ENCODE measurements around the gene PSENEN. TPM values are rescaled to one million over a fixed set of nuclear protein-coding genes. Genes with fewer than 3 reads are reported as not detected.

PSENEN gene
- total and polyA plus RNA-seq, 9 of the 15 experiments (the other 6 are each of a cell fraction or from before 2014, with no cell fraction given): 34.5 to 299 (median 61.1) TPM

DNA sequence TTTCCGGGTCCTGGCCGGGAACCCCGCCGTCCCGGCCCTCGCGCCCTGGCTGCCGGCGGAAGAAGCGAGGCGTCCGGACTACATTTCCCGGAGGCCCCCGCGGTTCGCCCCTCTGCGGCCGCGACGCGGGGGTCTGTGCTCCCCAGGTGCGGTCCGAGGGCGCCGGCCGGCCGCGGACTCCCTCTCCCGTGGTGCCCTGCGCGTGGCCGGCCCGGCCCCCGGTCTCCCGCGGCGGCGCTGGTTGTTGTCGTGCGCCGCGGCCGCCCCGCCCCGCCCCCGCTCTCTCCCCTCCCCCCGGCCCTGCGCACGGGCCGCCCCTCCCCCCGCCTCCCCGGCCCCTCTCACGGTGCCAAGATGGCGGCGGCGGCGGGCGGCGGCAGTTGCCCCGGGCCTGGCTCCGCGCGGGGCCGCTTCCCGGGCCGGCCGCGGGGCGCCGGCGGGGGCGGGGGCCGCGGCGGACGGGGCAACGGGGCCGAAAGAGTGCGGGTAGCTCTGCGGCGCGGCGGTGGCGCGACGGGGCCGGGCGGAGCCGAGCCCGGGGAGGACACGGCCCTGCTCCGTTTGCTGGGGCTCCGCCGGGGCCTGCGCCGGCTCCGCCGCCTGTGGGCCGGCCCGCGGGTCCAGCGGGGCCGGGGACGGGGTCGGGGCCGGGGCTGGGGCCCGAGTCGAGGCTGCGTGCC lies 27.6 kb upstream of the PSENEN start, which contains the start of gene KMT2B (continued):
- TF ChIP-seq ZNF583 (CRISPR knock-in tag; IDR thresholded peaks at IDR 0.05) (no peak), JUND (IDR thresholded peaks at IDR 0.05; ENCODE audit: borderline replicate concordance, low read depth, low read length) (no peak), JUND (tag; IDR thresholded peaks at IDR 0.05; ENCODE audit: borderline replicate concordance, low read depth, low read length) (no peak), EWSR1 (IDR thresholded peaks at IDR 0.05; ENCODE audit: borderline replicate concordance, low read depth, partially characterized antibody) (no peak), RCOR1 (IDR thresholded peaks at IDR 0.05; ENCODE audit: borderline replicate concordance in 1 of 2, low read depth in 2 of 2, low read length in 2 of 2) (no peak), ZFP1 (CRISPR knock-in tag; IDR thresholded peaks at IDR 0.05) (no peak), MTA3 (IDR thresholded peaks at IDR 0.05; ENCODE audit: borderline replicate concordance) (peak; percentile 6; the same call in 1 of the 2 replicates), SMAD1 (IDR thresholded peaks at IDR 0.05; ENCODE audit: low read depth, low read length, partially characterized antibody) (no peak), ZNF584 (CRISPR knock-in tag; IDR thresholded peaks at IDR 0.05; ENCODE audit: low read depth) (no peak)
- TF ChIP-seq, protein P1, sequence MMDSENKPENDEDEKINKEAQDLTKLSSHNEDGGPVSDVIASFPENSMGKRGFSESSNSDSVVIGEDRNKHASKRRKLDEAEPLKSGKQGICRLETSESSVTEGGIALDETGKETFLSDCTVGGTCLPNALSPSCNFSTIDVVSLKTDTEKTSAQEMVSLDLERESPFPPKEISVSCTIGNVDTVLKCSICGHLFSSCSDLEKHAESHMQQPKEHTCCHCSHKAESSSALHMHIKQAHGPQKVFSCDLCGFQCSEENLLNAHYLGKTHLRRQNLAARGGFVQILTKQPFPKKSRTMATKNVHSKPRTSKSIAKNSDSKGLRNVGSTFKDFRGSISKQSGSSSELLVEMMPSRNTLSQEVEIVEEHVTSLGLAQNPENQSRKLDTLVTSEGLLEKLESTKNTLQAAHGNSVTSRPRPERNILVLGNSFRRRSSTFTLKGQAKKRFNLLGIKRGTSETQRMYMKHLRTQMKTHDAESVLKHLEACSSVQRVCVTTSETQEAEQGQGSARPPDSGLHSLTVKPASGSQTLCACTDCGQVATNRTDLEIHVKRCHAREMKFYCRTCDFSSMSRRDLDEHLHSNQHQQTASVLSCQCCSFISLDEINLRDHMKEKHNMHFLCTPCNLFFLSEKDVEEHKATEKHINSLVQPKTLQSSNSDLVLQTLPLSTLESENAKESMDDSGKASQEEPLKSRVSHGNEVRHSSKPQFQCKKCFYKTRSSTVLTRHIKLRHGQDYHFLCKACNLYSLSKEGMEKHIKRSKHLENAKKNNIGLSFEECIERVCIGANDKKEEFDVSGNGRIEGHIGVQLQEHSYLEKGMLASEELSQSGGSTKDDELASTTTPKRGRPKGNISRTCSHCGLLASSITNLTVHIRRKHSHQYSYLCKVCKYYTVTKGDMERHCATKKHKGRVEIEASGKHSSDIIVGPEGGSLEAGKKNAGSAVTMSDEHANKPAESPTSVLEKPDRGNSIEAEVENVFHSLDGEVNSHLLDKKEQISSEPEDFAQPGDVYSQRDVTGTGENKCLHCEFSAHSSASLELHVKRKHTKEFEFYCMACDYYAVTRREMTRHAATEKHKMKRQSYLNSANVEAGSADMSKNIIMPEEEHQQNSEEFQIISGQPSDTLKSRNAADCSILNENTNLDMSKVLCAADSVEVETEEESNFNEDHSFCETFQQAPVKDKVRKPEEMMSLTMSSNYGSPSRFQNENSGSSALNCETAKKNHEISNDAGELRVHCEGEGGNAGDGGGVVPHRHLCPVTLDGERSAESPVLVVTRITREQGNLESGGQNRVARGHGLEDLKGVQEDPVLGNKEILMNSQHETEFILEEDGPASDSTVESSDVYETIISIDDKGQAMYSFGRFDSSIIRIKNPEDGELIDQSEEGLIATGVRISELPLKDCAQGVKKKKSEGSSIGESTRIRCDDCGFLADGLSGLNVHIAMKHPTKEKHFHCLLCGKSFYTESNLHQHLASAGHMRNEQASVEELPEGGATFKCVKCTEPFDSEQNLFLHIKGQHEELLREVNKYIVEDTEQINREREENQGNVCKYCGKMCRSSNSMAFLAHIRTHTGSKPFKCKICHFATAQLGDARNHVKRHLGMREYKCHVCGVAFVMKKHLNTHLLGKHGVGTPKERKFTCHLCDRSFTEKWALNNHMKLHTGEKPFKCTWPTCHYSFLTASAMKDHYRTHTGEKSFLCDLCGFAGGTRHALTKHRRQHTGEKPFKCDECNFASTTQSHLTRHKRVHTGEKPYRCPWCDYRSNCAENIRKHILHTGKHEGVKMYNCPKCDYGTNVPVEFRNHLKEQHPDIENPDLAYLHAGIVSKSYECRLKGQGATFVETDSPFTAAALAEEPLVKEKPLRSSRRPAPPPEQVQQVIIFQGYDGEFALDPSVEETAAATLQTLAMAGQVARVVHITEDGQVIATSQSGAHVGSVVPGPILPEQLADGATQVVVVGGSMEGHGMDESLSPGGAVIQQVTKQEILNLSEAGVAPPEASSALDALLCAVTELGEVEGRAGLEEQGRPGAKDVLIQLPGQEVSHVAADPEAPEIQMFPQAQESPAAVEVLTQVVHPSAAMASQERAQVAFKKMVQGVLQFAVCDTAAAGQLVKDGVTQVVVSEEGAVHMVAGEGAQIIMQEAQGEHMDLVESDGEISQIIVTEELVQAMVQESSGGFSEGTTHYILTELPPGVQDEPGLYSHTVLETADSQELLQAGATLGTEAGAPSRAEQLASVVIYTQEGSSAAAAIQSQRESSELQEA (IDR thresholded peaks at IDR 0.05; ENCODE audit: low read depth): no peak
- TF ChIP-seq, protein P2, sequence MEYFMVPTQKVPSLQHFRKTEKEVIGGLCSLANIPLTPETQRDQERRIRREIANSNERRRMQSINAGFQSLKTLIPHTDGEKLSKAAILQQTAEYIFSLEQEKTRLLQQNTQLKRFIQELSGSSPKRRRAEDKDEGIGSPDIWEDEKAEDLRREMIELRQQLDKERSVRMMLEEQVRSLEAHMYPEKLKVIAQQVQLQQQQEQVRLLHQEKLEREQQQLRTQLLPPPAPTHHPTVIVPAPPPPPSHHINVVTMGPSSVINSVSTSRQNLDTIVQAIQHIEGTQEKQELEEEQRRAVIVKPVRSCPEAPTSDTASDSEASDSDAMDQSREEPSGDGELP (CRISPR knock-in tag; IDR thresholded peaks at IDR 0.05; ENCODE audit: borderline replicate concordance): no peak
- TF ChIP-seq, protein P3, sequence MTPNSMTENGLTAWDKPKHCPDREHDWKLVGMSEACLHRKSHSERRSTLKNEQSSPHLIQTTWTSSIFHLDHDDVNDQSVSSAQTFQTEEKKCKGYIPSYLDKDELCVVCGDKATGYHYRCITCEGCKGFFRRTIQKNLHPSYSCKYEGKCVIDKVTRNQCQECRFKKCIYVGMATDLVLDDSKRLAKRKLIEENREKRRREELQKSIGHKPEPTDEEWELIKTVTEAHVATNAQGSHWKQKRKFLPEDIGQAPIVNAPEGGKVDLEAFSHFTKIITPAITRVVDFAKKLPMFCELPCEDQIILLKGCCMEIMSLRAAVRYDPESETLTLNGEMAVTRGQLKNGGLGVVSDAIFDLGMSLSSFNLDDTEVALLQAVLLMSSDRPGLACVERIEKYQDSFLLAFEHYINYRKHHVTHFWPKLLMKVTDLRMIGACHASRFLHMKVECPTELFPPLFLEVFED (CRISPR knock-in tag; conservative IDR thresholded peaks at IDR 0.05): no peak
- TF ChIP-seq, protein P4, sequence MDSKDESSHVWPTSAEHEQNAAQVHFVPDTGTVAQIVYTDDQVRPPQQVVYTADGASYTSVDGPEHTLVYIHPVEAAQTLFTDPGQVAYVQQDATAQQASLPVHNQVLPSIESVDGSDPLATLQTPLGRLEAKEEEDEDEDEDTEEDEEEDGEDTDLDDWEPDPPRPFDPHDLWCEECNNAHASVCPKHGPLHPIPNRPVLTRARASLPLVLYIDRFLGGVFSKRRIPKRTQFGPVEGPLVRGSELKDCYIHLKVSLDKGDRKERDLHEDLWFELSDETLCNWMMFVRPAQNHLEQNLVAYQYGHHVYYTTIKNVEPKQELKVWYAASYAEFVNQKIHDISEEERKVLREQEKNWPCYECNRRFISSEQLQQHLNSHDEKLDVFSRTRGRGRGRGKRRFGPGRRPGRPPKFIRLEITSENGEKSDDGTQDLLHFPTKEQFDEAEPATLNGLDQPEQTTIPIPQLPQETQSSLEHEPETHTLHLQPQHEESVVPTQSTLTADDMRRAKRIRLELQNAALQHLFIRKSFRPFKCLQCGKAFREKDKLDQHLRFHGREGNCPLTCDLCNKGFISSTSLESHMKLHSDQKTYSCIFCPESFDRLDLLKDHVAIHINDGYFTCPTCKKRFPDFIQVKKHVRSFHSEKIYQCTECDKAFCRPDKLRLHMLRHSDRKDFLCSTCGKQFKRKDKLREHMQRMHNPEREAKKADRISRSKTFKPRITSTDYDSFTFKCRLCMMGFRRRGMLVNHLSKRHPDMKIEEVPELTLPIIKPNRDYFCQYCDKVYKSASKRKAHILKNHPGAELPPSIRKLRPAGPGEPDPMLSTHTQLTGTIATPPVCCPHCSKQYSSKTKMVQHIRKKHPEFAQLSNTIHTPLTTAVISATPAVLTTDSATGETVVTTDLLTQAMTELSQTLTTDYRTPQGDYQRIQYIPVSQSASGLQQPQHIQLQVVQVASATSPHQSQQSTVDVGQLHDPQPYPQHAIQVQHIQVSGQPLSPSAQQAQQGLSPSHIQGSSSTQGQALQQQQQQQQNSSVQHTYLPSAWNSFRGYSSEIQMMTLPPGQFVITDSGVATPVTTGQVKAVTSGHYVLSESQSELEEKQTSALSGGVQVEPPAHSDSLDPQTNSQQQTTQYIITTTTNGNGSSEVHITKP (IDR thresholded peaks at IDR 0.05; ENCODE audit: partially characterized antibody): no peak
